Peyer's patch (tissue), 4 donors: ENCODE measurements around the gene TREM2. TPM values are rescaled to one million over a fixed set of nuclear protein-coding genes. Genes with fewer than 3 reads are reported as not detected.

Experiments used
- DNase-seq, 3 donors: peaks; one replicate each; pipeline ENCODE4 v3.0.0-alpha.2; 2017 to 2019
- H3K27ac ChIP-seq, 4 donors: fragments of 200-600 bp; sonication (generic); one replicate each; pipeline ENCODE4 v1.5.1; 2016 to 2019
- H3K27me3 ChIP-seq, 2 donors: fragments of 200-600 bp; sonication (generic); one replicate each; pipeline ENCODE4 v1.5.1; 2019
- H3K36me3 ChIP-seq, 3 donors: fragments of 200-600 bp; sonication (generic); one replicate each; pipeline ENCODE4 v1.5.1; 2016 to 2019
- H3K4me1 ChIP-seq, 4 donors: fragments of 200-600 bp; sonication (generic); one replicate each; pipeline ENCODE4 v1.5.1; 2016 to 2019
- H3K4me3 ChIP-seq, 4 donors: fragments of 200-600 bp; sonication (generic); 1 replicate in 3 of 4; 2 replicates in 1 of 4; pipeline ENCODE4 v1.5.1; 2016 to 2019; ENCODE audit warnings: mild to moderate bottlenecking in 1 of 4
- H3K9me3 ChIP-seq, 4 donors: fragments of 200-600 bp; sonication (generic); one replicate each; pipeline ENCODE4 v1.5.1; 2016 to 2019; ENCODE audit warnings: mild to moderate bottlenecking in 1 of 4
- POLR2A ChIP-seq, 2 donors: fragments of 450-650 bp; IDR thresholded peaks; one replicate each; pipeline ENCODE4 v1.5.1; 2017; ENCODE audit warnings: antibody characterized with exemption in 2 of 2, mild to moderate bottlenecking in 2 of 2, moderate library complexity in 2 of 2
- total RNA-seq, 4 donors: library from RNA; depleted of rRNA; stranded (reverse); fragments of >200 nt; gene quantifications; one replicate each; pipeline ENCODE4 v1.1.0, GENCODE V29; 2016
- TF ChIP-seq, protein P1 (sequence below), 6 experiments: fragments of 450-650 bp in 4 of 6; fragments of 200-600 bp in 2 of 6; sonication (generic) in 1 of 6; IDR thresholded peaks; one replicate each; pipeline ENCODE4 v1.5.1; 2017 to 2019; ENCODE audit warnings: antibody characterized with exemption in 6 of 6, mild to moderate bottlenecking in 3 of 6, moderate library complexity in 1 of 6

TREM2 gene
- total RNA-seq, 4 donors from 2014 or later: 1.2 TPM; not detected in 3

DNA sequence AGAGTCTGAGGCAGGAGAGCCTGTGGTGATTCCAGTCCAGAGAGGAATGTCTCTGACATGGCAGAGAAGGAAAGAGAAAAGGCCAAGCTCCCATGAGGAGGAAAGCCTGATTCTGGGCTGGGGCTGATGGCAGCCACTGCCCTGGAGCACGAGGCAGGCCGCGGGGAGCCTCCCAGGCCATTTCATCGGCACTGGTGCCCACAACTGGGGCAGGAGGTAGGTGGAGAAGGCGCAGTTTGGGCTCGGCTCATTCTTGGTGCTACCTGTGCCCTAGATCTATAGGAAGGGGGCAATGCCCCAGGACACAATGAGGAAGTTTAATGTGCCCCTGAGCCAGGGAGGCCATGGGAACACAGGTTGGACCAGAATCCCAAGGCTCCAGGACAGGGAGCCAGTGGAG is 6.1 kb downstream of the TREM2 start:
- no peaks in the 10 kb centered on the region for H3K9me3 ChIP-seq
- no peak overlapping the region for H3K27ac ChIP-seq
- no peak overlapping the region for H3K4me3 ChIP-seq
- H3K36me3 ChIP-seq: no peaks in the 10 kb centered on the region
- no peaks in the 10 kb centered on the region for H3K27me3 ChIP-seq
- no peaks in the 10 kb centered on the region for H3K4me1 ChIP-seq
- DNase-seq: no peak
- TF ChIP-seq, protein P1, sequence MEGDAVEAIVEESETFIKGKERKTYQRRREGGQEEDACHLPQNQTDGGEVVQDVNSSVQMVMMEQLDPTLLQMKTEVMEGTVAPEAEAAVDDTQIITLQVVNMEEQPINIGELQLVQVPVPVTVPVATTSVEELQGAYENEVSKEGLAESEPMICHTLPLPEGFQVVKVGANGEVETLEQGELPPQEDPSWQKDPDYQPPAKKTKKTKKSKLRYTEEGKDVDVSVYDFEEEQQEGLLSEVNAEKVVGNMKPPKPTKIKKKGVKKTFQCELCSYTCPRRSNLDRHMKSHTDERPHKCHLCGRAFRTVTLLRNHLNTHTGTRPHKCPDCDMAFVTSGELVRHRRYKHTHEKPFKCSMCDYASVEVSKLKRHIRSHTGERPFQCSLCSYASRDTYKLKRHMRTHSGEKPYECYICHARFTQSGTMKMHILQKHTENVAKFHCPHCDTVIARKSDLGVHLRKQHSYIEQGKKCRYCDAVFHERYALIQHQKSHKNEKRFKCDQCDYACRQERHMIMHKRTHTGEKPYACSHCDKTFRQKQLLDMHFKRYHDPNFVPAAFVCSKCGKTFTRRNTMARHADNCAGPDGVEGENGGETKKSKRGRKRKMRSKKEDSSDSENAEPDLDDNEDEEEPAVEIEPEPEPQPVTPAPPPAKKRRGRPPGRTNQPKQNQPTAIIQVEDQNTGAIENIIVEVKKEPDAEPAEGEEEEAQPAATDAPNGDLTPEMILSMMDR (IDR thresholded peaks at IDR 0.05): no peak
- TF ChIP-seq POLR2A (IDR thresholded peaks at IDR 0.05): no peak

DNA sequence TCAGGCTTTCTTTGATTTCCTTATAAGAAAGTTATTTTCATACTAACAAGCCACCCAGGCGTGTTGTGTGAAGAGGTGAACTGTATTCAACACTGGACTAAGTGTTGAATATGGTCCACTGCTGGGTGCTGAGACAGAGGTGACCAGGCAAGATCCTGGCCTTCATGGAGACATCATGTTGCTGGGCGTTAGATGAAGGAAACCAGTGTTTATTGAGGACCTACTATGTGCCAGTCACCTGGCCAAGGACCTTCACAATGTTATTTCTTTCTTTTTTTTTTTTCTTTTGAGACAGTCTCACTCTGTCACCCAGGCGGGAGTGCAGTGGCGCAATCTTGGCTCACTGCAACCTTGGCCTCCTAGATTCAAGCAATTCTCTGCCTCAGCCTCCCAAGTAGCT is 6.9 kb downstream of the TREM2 start:
- no peaks in the 10 kb centered on the region for H3K4me1 ChIP-seq
- H3K9me3 ChIP-seq: no peaks in the 10 kb centered on the region
- H3K4me3 ChIP-seq: no peak overlapping the region
- H3K36me3 ChIP-seq: no peaks in the 10 kb centered on the region
- no peak for DNase-seq
- H3K27me3 ChIP-seq: no peaks in the 10 kb centered on the region
- TF ChIP-seq, protein P1 (IDR thresholded peaks at IDR 0.05): no peak
- no peak for TF ChIP-seq POLR2A (IDR thresholded peaks at IDR 0.05)
- no peak overlapping the region for H3K27ac ChIP-seq

DNA sequence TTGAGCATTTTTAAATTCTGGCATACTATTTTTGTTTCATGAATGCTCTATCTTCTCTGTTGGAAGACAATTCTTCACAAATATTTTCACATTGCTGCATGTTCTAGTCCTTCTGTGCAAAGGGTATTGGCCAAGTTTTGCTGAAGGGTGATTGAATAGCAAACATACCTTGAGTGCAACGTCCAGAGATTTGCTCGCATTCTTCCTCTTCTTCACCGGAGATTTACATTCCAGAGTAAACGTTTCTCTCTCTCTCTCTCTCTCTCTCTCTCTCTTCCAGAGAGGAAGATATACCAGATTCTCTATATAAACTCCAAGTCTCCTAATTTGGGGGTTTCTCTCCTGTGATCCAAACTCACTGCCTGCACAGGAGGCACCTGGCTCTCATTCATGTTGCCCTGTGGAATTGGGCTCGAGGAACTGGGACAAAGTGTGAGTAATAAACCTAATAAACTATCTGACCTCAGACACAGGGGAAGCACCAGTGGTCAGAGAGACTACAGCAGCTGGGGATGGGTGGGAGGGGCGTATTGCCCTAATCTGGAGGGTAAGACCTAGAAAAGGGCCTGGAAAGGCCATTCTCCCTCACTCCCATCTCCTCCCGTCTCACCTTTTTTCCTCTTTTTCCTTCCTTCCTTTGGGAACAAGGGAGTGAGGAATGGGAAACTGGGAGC is 7.6 kb downstream of the TREM2 start:
- TF ChIP-seq, protein P1 (IDR thresholded peaks at IDR 0.05): no peak
- no peak for TF ChIP-seq POLR2A (IDR thresholded peaks at IDR 0.05)
- H3K9me3 ChIP-seq: no peaks in the 10 kb centered on the region
- H3K27me3 ChIP-seq: no peaks in the 10 kb centered on the region
- H3K36me3 ChIP-seq: no peaks in the 10 kb centered on the region
- no peak overlapping the region for H3K27ac ChIP-seq
- no peak overlapping the region for H3K4me3 ChIP-seq
- H3K4me1 ChIP-seq: no peaks in the 10 kb centered on the region
- no peak for DNase-seq

DNA sequence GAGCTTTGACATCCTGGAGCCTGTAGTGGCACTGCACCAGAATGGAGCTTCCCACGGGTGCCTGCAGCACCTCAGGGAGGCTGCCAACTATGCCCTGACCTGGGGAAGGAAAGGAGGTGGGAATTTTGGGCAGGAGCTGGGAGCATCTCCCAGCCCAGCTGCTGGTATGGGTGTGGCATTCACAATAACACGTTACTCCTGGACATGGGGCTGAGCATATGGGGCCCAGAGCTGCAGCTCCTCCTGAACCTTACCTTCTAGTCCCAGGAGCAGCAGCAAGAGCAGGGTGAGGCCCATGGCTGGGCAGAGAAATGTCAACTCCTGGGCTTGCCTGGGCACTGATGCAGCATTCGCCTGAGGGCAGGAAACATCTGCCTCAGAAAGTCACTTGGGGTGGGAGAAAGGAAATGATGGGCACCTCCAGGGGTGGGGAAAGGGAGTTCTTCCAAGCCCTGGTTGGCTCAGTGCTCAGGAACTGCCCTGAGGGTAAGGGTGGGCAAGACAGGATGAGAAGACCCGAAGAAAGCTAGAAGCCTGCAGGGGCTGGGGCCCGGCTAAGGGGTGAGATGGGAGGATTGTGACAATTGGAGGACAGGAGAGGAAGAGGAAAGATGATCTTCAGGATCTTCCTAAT is 8.8 kb downstream of the TREM2 start, which contains the start of gene TREML1:
TREML1 (minus strand) TSS at position 356 of the 634 bp plus-strand sequence; CDS start at position 297, 59 bp downstream.
- H3K27ac ChIP-seq: no peak within 1 kb of the TSS
- H3K36me3 ChIP-seq: no peaks in the 10 kb centered on the region
- no peaks in the 10 kb centered on the region for H3K4me1 ChIP-seq
- no peaks in the 10 kb centered on the region for H3K27me3 ChIP-seq
- no peak within 1 kb of the TSS for H3K4me3 ChIP-seq
- H3K9me3 ChIP-seq: no peaks in the 10 kb centered on the region
- DNase-seq: no peak
- no peak for TF ChIP-seq POLR2A (IDR thresholded peaks at IDR 0.05)
- TF ChIP-seq, protein P1 (IDR thresholded peaks at IDR 0.05): no peak

DNA sequence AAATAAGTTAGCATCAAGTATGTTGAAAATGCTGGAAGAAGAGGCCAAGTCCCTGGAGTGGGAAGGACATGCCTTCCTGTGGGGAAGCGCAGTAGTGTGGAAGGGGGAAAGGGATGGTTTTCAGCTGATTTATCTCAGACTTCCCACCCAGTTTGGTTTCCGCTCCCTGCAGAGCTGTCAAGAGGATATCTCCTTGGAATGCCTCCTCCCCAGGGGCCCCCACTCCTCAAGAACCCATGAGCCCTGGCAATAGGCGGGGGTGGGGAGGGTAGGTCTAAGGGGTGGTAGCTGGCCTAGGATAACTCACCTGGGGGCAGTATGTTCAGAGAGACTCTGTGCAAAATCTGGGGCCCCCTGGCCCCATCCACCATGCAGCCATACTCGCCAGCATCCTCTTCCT is 9.5 kb downstream of the TREM2 start:
- no peak overlapping the region for H3K4me3 ChIP-seq
- no peak overlapping the region for H3K27ac ChIP-seq
- H3K36me3 ChIP-seq: no peaks in the 10 kb centered on the region
- no peaks in the 10 kb centered on the region for H3K4me1 ChIP-seq
- TF ChIP-seq, protein P1 (IDR thresholded peaks at IDR 0.05): no peak
- TF ChIP-seq POLR2A (IDR thresholded peaks at IDR 0.05): no peak
- DNase-seq: no peak
- no peaks in the 10 kb centered on the region for H3K9me3 ChIP-seq
- no peaks in the 10 kb centered on the region for H3K27me3 ChIP-seq
